Mucosa of descending colon (tissue), 3 donors: ENCODE data around the gene GNAS-AS1. TPM values are rescaled to one million over a fixed set of nuclear protein-coding genes. Genes with fewer than 3 reads are reported as not detected.

Experiments used
- ATAC-seq: fragments of 200-7000 bp; cut with Tn5 transposase; one replicate; pipeline ENCODE4 v1.9.1; 2020; ENCODE audit warnings: mild to moderate bottlenecking, moderate library complexity
- DNase-seq, 3 donors: peaks; one replicate each; pipeline ENCODE4 v3.0.0-alpha.2; 2020
- H3K36me3 ChIP-seq: fragments of 200-600 bp; one replicate; pipeline ENCODE4 v1.8.0; 2021; ENCODE audit warnings: low read depth, mild to moderate bottlenecking
- H3K4me1 ChIP-seq: fragments of 200-600 bp; one replicate; pipeline ENCODE4 v1.8.0; 2021; ENCODE audit warnings: low read depth, mild to moderate bottlenecking
- H3K4me3 ChIP-seq: fragments of 200-600 bp; one replicate; pipeline ENCODE4 v1.8.0; 2021; ENCODE audit warnings: mild to moderate bottlenecking
- H3K9me3 ChIP-seq: fragments of 200-600 bp; one replicate; pipeline ENCODE4 v1.8.0; 2021; ENCODE audit warnings: mild to moderate bottlenecking
- CTCF ChIP-seq: fragments of 200-600 bp; IDR thresholded peaks from one replicate; pipeline ENCODE4 v1.8.0; 2022; ENCODE audit warnings: antibody characterized with exemption, mild to moderate bottlenecking
- intact Hi-C, 2 donors: fragments of 100-400 bp; cut with DNase I in 1 of 2; cut with micrococcal nuclease in 1 of 2; formaldehyde crosslinking; loops; one replicate each; pipeline versions ENCODE4 v1.11.0 to v1.11.1; 2022; cut with DNase I, micrococcal nuclease
- total RNA-seq, 3 donors: library from RNA; stranded (reverse); fragmentation: NEBNext Ultra II Directional in 2 of 3; extraction: Animal tissue kit (Norgen Biotek cat#: 25700) in 2 of 3; gene quantifications; one replicate each; pipeline versions ENCODE4 v1.2.1 to v1.2.4, GENCODE V29; 2021 to 2023
- donor health status: DM: no; HTN: no; CAD: no; lungs with moderate emphysema.
- donor health status: DM: no; HTN: no; CAD: no.
- donor health status: DM: no; HTN: yes; CAD: no.

GNAS-AS1 gene
- total RNA-seq, 3 donors from 2014 or later: 0.54 to 1.4 (median 1.0) TPM

- ATAC-seq (no peak), DNase-seq (no peak)
- TF ChIP-seq CTCF: no peak
- Histone ChIP-seq H3K4me3 (no peak overlapping the region), H3K9me3 (no peaks in the 10 kb centered on the region), H3K36me3 (no peaks in the 10 kb centered on the region), H3K4me1 (no peaks in the 10 kb centered on the region)
- intact Hi-C loops: no loop called here
Measured at GRCh38 chr20:58828136-58828535, 22.6 kb downstream of the GNAS-AS1 start.

GRCh38 chr20:58826271-58826670 lies 24.4 kb downstream of the GNAS-AS1 start:
- ATAC-seq: no peak
- no peak for TF ChIP-seq CTCF
- intact Hi-C loops: no loop called here
- no peaks in the 10 kb centered on the region for H3K4me1 ChIP-seq
- no peaks in the 10 kb centered on the region for H3K36me3 ChIP-seq
- no peak overlapping the region for H3K4me3 ChIP-seq
- DNase-seq: no peak
- no peaks in the 10 kb centered on the region for H3K9me3 ChIP-seq

- ATAC-seq: no peak
- no peaks in the 10 kb centered on the region for H3K9me3 ChIP-seq
- H3K4me1 ChIP-seq: no peaks in the 10 kb centered on the region
- DNase-seq: no peak
- H3K36me3 ChIP-seq: no peaks in the 10 kb centered on the region
- intact Hi-C loops: no loop called here
- no peak for TF ChIP-seq CTCF
- H3K4me3 ChIP-seq: no peak overlapping the region
Measured at GRCh38 chr20:58825450-58825849, 25.3 kb downstream of the GNAS-AS1 start.

GRCh38 chr20:58824843-58825242 lies 25.9 kb downstream of the GNAS-AS1 start:
- intact Hi-C loops: no loop called here

GRCh38 chr20:58822748-58823730 lies 27.7 kb downstream of the GNAS-AS1 start:
- no peak for TF ChIP-seq CTCF
- ATAC-seq (no peak), DNase-seq (no peak)
- no peaks in the 10 kb centered on the region for H3K36me3 ChIP-seq
- intact Hi-C loops: no loop called here
- no peaks in the 10 kb centered on the region for H3K9me3 ChIP-seq
- H3K4me3 ChIP-seq: no peak overlapping the region
- H3K4me1 ChIP-seq: no peaks in the 10 kb centered on the region

More at GRCh38 chr20:58824843-58825242, 25.9 kb downstream of the GNAS-AS1 start:
- Histone ChIP-seq H3K36me3 (no peaks in the 10 kb centered on the region), H3K4me1 (no peaks in the 10 kb centered on the region), H3K4me3 (no peak overlapping the region), H3K9me3 (no peaks in the 10 kb centered on the region)
- no peak for TF ChIP-seq CTCF
- DNase-seq (no peak), ATAC-seq (no peak)
